GM20000 (cell line): ENCODE measurements around the gene C20orf173.

Experiments
- DNase-seq: peaks from one replicate; pipeline ENCODE4 v3.0.0; 2012; ENCODE audit warnings: low spot score
- TF ChIP-seq, protein P1 (sequence below): IDR thresholded peaks from 2 replicates; pipeline ENCODE4 v1.5.1; 2012; ENCODE audit warnings: mild to moderate bottlenecking, control low read depth; ENCODE audit errors: extremely low read depth, missing control alignments

C20orf173 gene

GRCh38 chr20:35515949-35516645, 13.4 kb downstream of the C20orf173 start:
- DNase-seq: no peak
- TF ChIP-seq, protein P1, sequence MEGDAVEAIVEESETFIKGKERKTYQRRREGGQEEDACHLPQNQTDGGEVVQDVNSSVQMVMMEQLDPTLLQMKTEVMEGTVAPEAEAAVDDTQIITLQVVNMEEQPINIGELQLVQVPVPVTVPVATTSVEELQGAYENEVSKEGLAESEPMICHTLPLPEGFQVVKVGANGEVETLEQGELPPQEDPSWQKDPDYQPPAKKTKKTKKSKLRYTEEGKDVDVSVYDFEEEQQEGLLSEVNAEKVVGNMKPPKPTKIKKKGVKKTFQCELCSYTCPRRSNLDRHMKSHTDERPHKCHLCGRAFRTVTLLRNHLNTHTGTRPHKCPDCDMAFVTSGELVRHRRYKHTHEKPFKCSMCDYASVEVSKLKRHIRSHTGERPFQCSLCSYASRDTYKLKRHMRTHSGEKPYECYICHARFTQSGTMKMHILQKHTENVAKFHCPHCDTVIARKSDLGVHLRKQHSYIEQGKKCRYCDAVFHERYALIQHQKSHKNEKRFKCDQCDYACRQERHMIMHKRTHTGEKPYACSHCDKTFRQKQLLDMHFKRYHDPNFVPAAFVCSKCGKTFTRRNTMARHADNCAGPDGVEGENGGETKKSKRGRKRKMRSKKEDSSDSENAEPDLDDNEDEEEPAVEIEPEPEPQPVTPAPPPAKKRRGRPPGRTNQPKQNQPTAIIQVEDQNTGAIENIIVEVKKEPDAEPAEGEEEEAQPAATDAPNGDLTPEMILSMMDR: no peak

DNA sequence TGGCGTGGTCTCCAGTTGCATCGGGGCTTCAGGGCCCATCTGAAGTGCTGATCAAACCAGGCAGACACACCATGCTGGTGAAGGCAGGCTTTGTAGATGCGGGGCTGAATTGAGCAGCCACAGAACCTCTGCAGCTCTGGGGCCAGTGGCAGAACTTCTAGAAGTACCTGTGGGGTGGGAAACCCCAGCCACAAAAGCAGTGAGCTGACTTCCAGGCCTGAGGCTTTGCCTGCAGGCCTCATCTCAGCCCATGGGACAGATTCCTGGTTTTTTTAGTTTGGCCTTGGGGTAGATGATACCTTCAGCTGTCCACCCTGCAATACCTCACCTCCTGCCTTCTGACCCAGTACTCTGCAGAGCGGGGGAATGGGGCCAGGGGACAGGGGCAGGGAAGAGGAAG, 14.1 kb downstream of the C20orf173 start:
- no peak for DNase-seq
- TF ChIP-seq, protein P1: no peak

GRCh38 chr20:35514371-35514932, 15.0 kb downstream of the C20orf173 start:
- no peak for DNase-seq
- TF ChIP-seq, protein P1: no peak

GRCh38 chr20:35511814-35512420, 17.5 kb downstream of the C20orf173 start:
- no peak for DNase-seq
- TF ChIP-seq, protein P1: no peak

DNA sequence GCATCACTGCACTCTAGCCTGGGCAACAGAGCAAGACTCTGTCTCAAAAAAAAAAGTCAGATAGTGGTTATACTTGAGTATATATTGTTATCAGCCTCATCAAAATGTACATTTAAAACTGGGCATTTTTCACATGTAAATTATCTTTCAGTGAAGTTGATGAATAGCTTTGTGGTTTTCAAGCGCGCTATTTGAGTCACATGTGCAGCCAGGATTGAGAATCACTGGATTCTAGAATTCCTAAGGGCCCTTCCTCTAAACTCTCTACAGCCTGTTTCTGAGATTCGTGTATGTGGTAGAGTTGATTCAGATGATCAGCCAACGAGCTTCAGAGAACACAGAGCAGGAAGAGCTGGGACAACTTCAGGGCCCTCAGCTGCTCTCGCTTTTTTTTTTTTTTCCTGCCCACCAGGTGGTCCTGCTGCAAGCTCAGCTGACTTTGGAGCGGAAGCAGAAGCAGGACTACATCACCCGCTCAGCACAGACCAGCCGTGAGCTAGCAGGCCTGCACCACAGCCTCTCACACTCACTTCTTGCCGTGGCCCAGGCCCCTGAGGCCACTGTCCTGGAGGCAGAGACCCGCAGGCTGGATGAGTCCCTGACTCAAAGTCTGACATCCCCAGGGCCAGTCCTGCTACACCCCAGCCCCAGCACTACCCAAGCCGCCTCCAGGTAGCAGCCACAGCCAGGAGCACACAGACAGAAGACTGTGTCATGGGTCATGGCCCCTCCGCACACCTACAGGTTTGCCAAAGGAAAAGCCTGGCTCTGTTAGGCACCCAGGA, 18.3 kb downstream of the C20orf173 start:
- TF ChIP-seq, protein P1: no peak
- no peak for DNase-seq

- DNase-seq: no peak
- TF ChIP-seq, protein P1: no peak
Observed at GRCh38 chr20:35508493-35509218, 20.8 kb downstream of the C20orf173 start.
